Effector memory CD8-positive, alpha-beta T cell (primary cell): ENCODE data around the gene GTF2A2.

ENCODE experiments used
- ATAC-seq: fragments of 150-1000 bp; cut with Tn5 transposase; replicated peaks from 2 replicates; pipeline ENCODE4 v1.10.0; 2021; ENCODE audit warnings: mild to moderate bottlenecking, moderate library complexity
- DNase-seq, 3 experiments: peaks; one replicate each; pipeline ENCODE4 v3.0.0; 2021
- H3K27ac Mint-ChIP-seq, 2 donors: one replicate each; pipeline ENCODE4 v1.8.0; 2022; ENCODE audit warnings: mild to moderate bottlenecking in 2 of 2, mixed read lengths in 2 of 2, moderate library complexity in 2 of 2
- H3K27me3 Mint-ChIP-seq, 2 donors: one replicate each; pipeline ENCODE4 v1.8.0; 2022; ENCODE audit warnings: mixed read lengths in 2 of 2
- H3K36me3 Mint-ChIP-seq: one replicate; pipeline ENCODE4 v1.8.0; 2022; ENCODE audit warnings: mild to moderate bottlenecking, moderate library complexity, mixed read lengths; ENCODE audit not compliant: insufficient read depth
- H3K4me1 Mint-ChIP-seq, 2 donors: one replicate each; pipeline ENCODE4 v1.8.0; 2022; ENCODE audit warnings: low read depth in 2 of 2, mixed read lengths in 2 of 2
- H3K4me3 Mint-ChIP-seq, 2 donors: one replicate each; pipeline ENCODE4 v1.8.0; 2022; ENCODE audit warnings: mild to moderate bottlenecking in 2 of 2, mixed read lengths in 2 of 2, moderate library complexity in 2 of 2
- H3K9me3 Mint-ChIP-seq, 2 donors: one replicate each; pipeline ENCODE4 v1.8.0; 2022; ENCODE audit warnings: mixed read lengths in 2 of 2

The GTF2A2 gene

DNA sequence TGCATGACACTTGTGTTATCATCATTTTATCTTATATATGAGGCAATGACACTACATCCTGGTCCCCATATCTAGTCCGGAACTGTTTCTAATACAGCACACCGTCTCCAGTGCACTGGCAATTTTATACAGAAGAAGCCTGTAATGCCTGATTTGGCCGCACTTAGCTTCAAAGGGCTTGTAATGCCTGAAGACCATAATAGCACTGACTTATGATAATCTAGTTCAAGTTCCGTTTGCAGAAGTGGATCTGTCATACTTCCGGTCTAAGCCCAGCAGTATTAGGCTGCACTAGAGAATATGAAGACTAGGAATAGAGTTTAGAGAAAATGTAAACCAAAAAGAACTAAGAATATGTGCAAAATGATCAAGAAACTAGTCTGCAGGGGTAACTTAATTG lies 30.5 kb upstream of the GTF2A2 start:
- H3K4me3 Mint-ChIP-seq: peak overlapping the region; percentile 95 to 97
- H3K27me3 Mint-ChIP-seq: no peaks in the 10 kb centered on the region
- H3K27ac Mint-ChIP-seq: peak overlapping the region; percentile 90 to 98
- H3K4me1 Mint-ChIP-seq: peaks cover 21 to 47% of the 10 kb centered on the region in 2 donors
- ATAC-seq (no peak), DNase-seq (peak in 1 of 3 experiments; percentile 29)
- peaks cover 29% of the 10 kb centered on the region for H3K36me3 Mint-ChIP-seq
- no peaks in the 10 kb centered on the region for H3K9me3 Mint-ChIP-seq

DNA sequence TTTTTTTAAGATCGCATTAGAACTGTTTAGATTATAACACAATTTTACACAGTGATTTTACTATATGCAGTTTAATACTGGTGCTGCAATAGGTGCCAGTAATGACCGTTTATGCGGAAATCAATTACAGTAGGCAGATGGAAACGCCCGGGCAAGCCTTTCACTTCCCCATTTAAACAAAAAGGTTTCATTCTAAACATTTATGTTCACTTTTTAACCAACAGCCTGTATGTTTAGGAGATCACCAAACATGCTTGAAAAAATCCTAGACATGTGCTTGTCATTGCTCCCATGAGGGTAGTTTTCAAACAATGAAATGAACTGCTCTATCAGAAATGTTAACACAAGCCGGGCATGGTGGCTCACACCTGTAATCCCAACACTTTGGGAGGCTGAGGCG lies 29.1 kb upstream of the GTF2A2 start:
- Mint-ChIP-seq H3K27ac (no peak overlapping the region), H3K4me1 (peaks cover 21 to 48% of the 10 kb centered on the region in 2 donors), H3K27me3 (no peaks in the 10 kb centered on the region), H3K4me3 (peak overlapping the region; percentile 51 to 52), H3K36me3 (peaks cover 44% of the 10 kb centered on the region), H3K9me3 (no peaks in the 10 kb centered on the region)
- no peak for ATAC-seq
- no peak for DNase-seq

DNA sequence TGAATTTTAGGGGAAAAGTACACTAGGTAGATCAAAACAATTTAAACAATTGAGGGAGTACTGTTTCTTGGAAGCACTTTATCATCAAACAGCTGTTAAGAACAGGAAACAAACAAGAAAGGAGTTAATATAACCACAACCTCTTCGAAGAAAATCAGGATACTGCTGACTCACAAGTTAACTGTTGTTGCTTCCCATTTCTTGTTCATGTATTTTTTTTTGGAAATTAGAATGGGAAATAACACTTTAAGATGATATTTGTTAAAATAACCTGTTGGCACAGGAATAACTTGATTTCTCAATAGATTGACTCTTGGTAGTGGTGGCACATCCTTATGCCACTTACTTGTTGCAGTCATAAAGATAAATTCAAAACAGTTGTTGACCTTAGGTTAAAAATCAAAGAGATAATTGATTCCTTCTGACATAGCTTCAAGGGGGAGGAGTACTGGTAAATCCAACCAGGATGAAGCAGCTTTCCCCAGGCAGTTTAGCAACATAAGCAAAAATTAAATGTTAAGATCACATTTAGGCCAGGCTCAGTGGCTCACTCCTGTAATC lies 28.5 kb upstream of the GTF2A2 start:
- H3K9me3 Mint-ChIP-seq: no peaks in the 10 kb centered on the region
- DNase-seq: no peak
- ATAC-seq: no peak
- H3K27ac Mint-ChIP-seq: no peak overlapping the region
- H3K4me1 Mint-ChIP-seq: peaks cover 21 to 44% of the 10 kb centered on the region in 2 donors
- H3K4me3 Mint-ChIP-seq: peak overlapping the region; percentile 34 to 52
- peaks cover 50% of the 10 kb centered on the region for H3K36me3 Mint-ChIP-seq
- H3K27me3 Mint-ChIP-seq: no peaks in the 10 kb centered on the region

DNA sequence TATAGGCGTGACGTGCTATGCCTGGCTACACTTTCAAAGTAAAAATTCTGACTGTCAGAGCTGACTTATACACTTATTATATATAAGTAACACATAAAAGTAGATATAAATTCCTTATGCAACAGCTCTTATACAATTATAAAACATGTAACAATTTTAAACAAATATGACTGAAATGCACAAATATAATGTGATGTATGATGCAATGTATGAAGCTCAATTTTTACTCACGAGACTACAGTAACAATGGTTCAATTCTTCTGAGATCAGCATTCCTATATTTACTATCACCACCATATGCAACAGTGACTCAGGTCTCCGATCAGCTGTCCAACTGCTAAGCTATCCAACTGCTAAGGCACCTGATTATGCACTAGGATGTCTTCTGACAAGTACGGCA lies 23.6 kb upstream of the GTF2A2 start:
- ATAC-seq: no peak

DNA sequence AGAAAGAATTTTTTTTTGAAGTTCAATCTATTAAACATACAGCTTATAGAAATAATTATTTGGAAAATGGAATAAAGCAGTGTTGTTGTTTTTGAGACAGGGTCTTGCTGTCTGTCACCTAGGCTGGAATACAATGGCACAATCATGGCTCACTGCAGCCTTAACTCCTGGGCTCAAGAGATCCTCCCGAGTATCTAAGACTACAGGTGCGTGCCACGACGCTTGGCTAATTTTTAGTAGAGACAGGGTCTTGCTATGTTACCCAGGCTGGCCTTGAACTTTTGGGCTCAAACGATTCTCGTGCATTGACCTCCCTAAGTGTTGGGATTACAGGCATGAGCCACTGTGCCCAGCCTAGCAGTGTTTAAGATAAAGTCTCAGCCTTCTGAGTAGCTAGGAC lies 23.0 kb upstream of the GTF2A2 start:
- no peaks in the 10 kb centered on the region for H3K27me3 Mint-ChIP-seq
- no peak for ATAC-seq
- H3K4me1 Mint-ChIP-seq: peaks cover 3 to 24% of the 10 kb centered on the region in 2 donors
- H3K27ac Mint-ChIP-seq: peak overlapping the region in 1 of 2 donors; percentile 56
- no peaks in the 10 kb centered on the region for H3K9me3 Mint-ChIP-seq
- peaks cover 84% of the 10 kb centered on the region for H3K36me3 Mint-ChIP-seq
- no peak for DNase-seq
- no peak overlapping the region for H3K4me3 Mint-ChIP-seq

More for the DNA sequence above, 23.6 kb upstream of the GTF2A2 start:
- Mint-ChIP-seq H3K9me3 (no peaks in the 10 kb centered on the region), H3K27me3 (no peaks in the 10 kb centered on the region), H3K36me3 (peaks cover 82% of the 10 kb centered on the region), H3K4me1 (peaks cover 6 to 29% of the 10 kb centered on the region in 2 donors), H3K27ac (no peak overlapping the region), H3K4me3 (no peak overlapping the region)
- DNase-seq: no peak

DNA sequence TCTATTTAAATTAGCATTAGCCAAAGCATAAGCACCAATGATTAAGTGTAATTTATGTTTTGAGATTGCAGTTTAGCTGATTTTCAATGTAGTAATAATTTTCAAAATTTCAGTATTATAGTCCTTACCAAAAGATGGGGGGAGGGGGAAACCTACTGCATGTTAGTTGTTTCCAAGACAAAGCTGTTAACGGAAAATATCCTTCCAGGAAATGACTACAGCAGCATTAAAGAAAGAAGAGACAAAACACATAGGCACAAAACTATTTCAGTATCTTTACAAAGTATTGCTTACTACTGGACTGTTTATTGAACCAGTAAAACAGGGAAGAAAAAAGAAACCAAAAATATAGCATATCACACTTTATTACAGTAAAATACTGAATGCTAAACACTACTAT lies 21.3 kb upstream of the GTF2A2 start:
- Mint-ChIP-seq H3K27me3 (no peaks in the 10 kb centered on the region), H3K27ac (no peak overlapping the region), H3K36me3 (peaks cover 96% of the 10 kb centered on the region), H3K4me1 (peaks cover 3 to 17% of the 10 kb centered on the region in 2 donors), H3K9me3 (no peaks in the 10 kb centered on the region), H3K4me3 (no peak overlapping the region)
- DNase-seq (no peak), ATAC-seq (no peak)

DNA sequence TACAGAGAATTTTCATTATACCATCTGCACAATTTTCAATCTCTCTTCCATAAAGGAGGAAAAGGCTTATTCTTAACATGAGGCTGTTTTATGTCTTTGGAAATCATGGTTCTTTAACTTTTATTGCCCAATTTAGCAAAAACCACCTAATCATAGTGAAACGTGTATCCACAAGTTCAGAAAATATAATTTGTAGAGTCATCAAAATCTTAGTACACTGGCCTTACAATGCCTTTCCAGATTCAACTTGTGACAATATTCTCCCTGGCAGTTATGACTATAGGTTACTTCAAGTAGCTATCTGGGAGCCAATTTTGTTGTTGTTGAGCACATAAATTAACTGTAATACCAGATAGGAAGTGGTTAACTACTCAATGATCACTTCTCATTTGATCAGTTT lies 20.9 kb upstream of the GTF2A2 start:
- Mint-ChIP-seq H3K27me3 (no peaks in the 10 kb centered on the region), H3K27ac (no peak overlapping the region), H3K4me3 (no peak overlapping the region), H3K9me3 (no peaks in the 10 kb centered on the region), H3K4me1 (peaks cover 1 to 13% of the 10 kb centered on the region in 2 donors), H3K36me3 (peaks cover 96% of the 10 kb centered on the region)
- ATAC-seq (no peak), DNase-seq (no peak)

DNA sequence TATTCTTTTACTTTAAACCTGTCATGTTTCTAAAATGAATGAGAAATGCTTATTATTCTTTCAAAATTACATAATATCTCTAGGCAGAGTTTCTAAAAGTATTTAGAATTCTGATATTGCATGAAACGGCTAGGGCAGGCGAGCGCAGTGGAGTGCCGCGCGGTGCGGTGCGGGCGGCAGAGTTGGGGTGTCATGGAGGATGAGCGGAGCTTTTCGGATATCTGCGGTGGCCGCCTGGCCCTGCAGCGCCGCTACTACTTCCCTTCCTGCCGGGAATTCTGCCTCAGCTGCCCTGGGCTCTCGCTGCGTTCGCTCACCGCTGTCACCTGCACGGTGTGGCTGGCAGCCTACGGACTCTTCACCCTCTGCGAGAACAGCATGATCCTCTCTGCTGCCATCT lies 19.2 kb upstream of the GTF2A2 start:
- Mint-ChIP-seq H3K27ac (no peak overlapping the region), H3K36me3 (peaks cover 98% of the 10 kb centered on the region), H3K4me3 (no peak overlapping the region), H3K27me3 (no peaks in the 10 kb centered on the region), H3K9me3 (no peaks in the 10 kb centered on the region), H3K4me1 (peaks cover 0 to 9% of the 10 kb centered on the region in 2 donors)
- ATAC-seq (no peak), DNase-seq (no peak)

DNA sequence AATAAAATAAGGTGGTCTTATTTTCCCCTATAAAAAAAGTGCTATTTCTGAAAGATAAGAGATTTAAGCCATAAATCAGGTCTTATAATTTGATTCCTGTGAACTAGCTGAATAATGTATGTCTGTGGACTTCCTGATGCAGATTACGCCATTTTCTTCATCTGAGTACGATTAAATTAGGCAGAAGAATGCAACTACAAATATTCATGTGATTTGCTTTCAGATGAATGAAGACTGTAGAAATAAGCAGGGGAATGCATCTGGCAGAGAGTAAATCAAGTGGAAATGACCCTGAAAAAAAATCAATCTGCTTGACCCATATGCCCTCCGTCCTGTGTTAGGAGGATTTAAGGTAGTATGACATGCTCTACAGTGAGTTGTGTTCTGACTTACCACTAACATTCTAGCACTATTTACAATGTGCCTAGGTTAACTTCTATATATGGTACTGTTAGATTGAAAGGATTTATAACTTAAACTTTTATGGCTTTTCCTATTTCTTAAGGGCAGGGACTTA lies 17.1 kb upstream of the GTF2A2 start:
- Mint-ChIP-seq H3K27me3 (no peaks in the 10 kb centered on the region), H3K4me3 (no peak overlapping the region), H3K36me3 (peaks cover 96% of the 10 kb centered on the region), H3K4me1 (peaks cover 0 to 9% of the 10 kb centered on the region in 2 donors), H3K27ac (no peak overlapping the region), H3K9me3 (no peaks in the 10 kb centered on the region)
- no peak for DNase-seq
- ATAC-seq: no peak

DNA sequence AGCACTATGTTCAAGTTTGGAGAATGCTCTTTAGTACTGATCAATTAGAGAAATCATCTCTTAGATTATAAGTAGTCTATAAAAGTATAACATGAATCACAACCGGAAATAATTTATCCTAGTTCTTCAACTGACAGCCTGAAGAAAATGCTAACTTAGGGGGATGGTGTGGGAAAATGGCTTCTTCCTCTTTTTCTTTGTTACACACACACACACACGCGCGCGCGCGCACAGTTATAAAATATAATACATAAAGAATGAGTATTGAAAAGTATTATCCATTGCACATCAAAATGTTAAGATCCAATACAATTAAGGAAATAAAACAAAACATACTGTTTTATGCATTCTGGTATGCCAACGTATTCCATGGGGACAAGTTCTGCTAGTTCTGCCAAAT lies 11.2 kb upstream of the GTF2A2 start:
- Mint-ChIP-seq H3K9me3 (no peaks in the 10 kb centered on the region), H3K27ac (no peak overlapping the region), H3K4me3 (no peak overlapping the region), H3K27me3 (no peaks in the 10 kb centered on the region), H3K4me1 (peaks cover 2 to 4% of the 10 kb centered on the region in 2 donors), H3K36me3 (peaks cover 87% of the 10 kb centered on the region)
- no peak for ATAC-seq
- DNase-seq: no peak

DNA sequence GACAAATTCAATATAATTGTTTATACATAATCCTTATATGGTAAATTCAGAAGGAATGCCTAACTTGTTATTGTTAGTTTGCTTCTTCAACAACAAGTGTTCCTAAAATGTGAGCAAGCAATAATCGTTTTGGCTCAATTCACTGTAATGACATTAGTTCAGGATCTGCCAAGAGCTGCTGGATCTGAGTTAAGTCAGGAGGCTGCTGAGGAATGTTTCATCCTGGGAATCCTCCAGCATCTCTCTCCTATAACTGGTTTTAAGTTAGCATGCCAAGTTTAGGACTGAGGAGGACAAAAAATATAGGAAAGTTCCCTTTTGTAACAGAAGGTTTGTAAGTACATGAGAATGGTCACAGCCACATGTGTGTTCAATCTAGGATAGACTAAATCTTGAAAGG lies 4.9 kb upstream of the GTF2A2 start:
- Mint-ChIP-seq H3K4me1 (peaks cover 4 to 6% of the 10 kb centered on the region in 2 donors), H3K27me3 (no peaks in the 10 kb centered on the region), H3K9me3 (no peaks in the 10 kb centered on the region), H3K4me3 (no peak overlapping the region), H3K27ac (no peak overlapping the region), H3K36me3 (peaks cover 58% of the 10 kb centered on the region)
- DNase-seq (no peak), ATAC-seq (no peak)

DNA sequence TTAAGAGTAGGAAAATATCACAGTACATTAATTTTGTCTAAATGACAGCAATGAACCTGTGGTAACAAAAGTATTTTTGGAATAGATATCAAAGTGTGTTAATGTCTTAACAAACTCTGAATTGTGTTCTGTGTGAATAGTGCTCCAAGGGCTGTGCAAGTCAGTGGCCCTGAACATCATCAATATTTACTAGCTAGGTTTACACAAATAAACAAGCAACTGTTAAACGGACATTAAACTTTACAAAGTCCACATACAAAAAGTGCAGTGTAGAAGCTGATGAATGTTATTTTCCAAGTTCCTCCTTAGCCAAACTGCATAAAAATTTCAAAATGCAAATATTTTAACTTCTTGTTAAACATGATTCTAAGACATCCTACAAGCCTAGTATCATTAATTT lies 2.1 kb upstream of the GTF2A2 start:
- H3K9me3 Mint-ChIP-seq: no peaks in the 10 kb centered on the region
- no peak overlapping the region for H3K27ac Mint-ChIP-seq
- no peak for ATAC-seq
- H3K4me3 Mint-ChIP-seq: no peak overlapping the region
- peaks cover 4 to 6% of the 10 kb centered on the region in 2 donors for H3K4me1 Mint-ChIP-seq
- H3K36me3 Mint-ChIP-seq: peaks cover 37% of the 10 kb centered on the region
- DNase-seq: no peak
- H3K27me3 Mint-ChIP-seq: no peaks in the 10 kb centered on the region

DNA sequence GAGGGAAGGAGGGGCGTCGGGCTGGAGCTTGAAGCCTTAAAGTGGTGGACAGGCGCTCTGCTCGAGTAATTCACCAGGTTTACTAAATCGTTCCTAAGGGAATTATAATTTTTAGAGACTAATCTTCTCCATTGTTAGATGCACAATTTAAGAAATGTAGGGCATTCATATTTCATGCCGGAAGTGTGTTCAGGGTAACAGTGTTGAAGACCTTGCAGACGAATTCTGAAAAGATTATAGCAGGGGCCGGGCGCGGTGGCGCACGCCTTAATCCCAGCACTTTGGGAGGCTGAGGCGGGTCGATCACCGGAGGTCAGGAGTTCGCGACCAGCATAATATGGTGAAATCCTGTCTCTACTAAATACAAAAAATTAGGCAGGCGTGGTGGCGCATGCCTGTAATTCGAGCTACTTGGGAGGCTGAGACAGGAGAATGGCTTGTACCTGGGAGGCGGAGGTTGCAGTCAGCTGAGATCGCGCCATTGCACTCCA lies 365 bp upstream of the GTF2A2 start:
- ATAC-seq: peak; percentile 3
- H3K27me3 Mint-ChIP-seq: no peaks in the 10 kb centered on the region

DNA sequence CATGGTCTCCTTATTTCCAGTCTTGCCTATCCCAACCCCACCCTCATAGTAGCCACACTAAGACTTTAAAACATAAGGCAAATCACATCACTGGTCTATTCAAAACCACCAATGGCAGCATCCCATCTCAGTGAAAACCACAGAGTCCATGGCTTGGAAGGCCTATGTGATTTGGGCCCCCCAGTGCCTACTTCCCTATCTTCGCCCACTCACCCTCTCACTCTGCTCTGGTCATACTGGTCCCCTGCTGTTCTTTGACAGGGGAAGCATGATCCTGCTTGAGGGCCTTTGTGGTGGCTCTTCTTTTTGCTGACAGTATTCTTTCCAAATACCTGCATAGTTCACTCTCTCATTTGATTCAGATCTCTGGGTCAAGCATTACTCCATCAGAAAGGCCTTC lies 3.3 kb downstream of the GTF2A2 start:
- Mint-ChIP-seq H3K36me3 (peaks cover 31% of the 10 kb centered on the region), H3K27me3 (no peaks in the 10 kb centered on the region), H3K4me1 (peaks cover 10 to 15% of the 10 kb centered on the region in 2 donors), H3K27ac (no peak overlapping the region), H3K9me3 (no peaks in the 10 kb centered on the region), H3K4me3 (no peak overlapping the region)
- ATAC-seq: no peak
- DNase-seq: no peak

More for the DNA sequence above, 365 bp upstream of the GTF2A2 start:
- no peak overlapping the region for H3K4me3 Mint-ChIP-seq
- peaks cover 23% of the 10 kb centered on the region for H3K36me3 Mint-ChIP-seq
- H3K9me3 Mint-ChIP-seq: no peaks in the 10 kb centered on the region
- DNase-seq: no peak
- H3K4me1 Mint-ChIP-seq: peaks cover 9 to 10% of the 10 kb centered on the region in 2 donors
- no peak overlapping the region for H3K27ac Mint-ChIP-seq
